GDM1 (cell line): Measurements from ENCODE around the gene RPS6KA5.
"Not testable (repeated sequence)": the region's sequence is repeated elsewhere in the genome, so short reads cannot be mapped to it uniquely, and the experiment has no call there.

Experiments
- DNase-seq: peaks from one replicate; lab custom pipeline; 2025; lab: John Stamatoyannopoulos, UW

The RPS6KA5 gene

GRCh38 chr14:90985601-90986242 is 74.7 kb downstream of the RPS6KA5 start:
- DNase-seq, result no peak

- DNase-seq, result no peak
Measured at GRCh38 chr14:90983560-90983959, 76.9 kb downstream of the RPS6KA5 start.

- DNase-seq, result no peak
Measured at GRCh38 chr14:90981636-90982035, 78.8 kb downstream of the RPS6KA5 start.

- not testable (repeated sequence) for DNase-seq
Measured at GRCh38 chr14:90980636-90981035, 79.8 kb downstream of the RPS6KA5 start.

- DNase-seq, result no peak
Measured at GRCh38 chr14:90979515-90979914, 80.9 kb downstream of the RPS6KA5 start.

GRCh38 chr14:90976101-90976500 is 84.3 kb downstream of the RPS6KA5 start:
- DNase-seq, result no peak

GRCh38 chr14:90971687-90972086 is 88.8 kb downstream of the RPS6KA5 start:
- DNase-seq, result no peak

- no peak for DNase-seq
Measured at GRCh38 chr14:90970167-90970600, 90.3 kb downstream of the RPS6KA5 start.

GRCh38 chr14:90969531-90970166 is 90.8 kb downstream of the RPS6KA5 start:
- no peak for DNase-seq

GRCh38 chr14:90968025-90968424 is 92.4 kb downstream of the RPS6KA5 start:
- DNase-seq, result no peak

GRCh38 chr14:90966493-90966892 is 93.9 kb downstream of the RPS6KA5 start:
- DNase-seq, result no peak

- DNase-seq, result no peak
Measured at GRCh38 chr14:90965765-90966164, 94.7 kb downstream of the RPS6KA5 start.

- DNase-seq, result no peak
Measured at GRCh38 chr14:90963343-90963742, 97.1 kb downstream of the RPS6KA5 start.

- no peak for DNase-seq
Measured at GRCh38 chr14:90962505-90963109, 97.8 kb downstream of the RPS6KA5 start.

GRCh38 chr14:90960818-90961217 is 99.6 kb downstream of the RPS6KA5 start:
- no peak for DNase-seq

- no peak for DNase-seq
Measured at GRCh38 chr14:90959344-90959743, 101.1 kb downstream of the RPS6KA5 start.

- DNase-seq, result no peak
Measured at GRCh38 chr14:90956273-90956672, 104.2 kb downstream of the RPS6KA5 start.

- not testable (repeated sequence) for DNase-seq
Measured at GRCh38 chr14:90953643-90954042, 106.8 kb downstream of the RPS6KA5 start.

- DNase-seq, result no peak
Measured at GRCh38 chr14:90943367-90943766, 117.1 kb downstream of the RPS6KA5 start.

- no peak for DNase-seq
Measured at GRCh38 chr14:90942511-90942910, 117.9 kb downstream of the RPS6KA5 start.

- no peak for DNase-seq
Measured at GRCh38 chr14:90941706-90942105, 118.7 kb downstream of the RPS6KA5 start.

GRCh38 chr14:90940318-90940962 is 120.0 kb downstream of the RPS6KA5 start:
- DNase-seq, result no peak

GRCh38 chr14:90939252-90939795 is 121.1 kb downstream of the RPS6KA5 start:
- DNase-seq, result not testable (repeated sequence)
